OCI-LY3 (cell line): ENCODE results near the gene MRPL52.

Source experiments
- EZH2phosphoT487 ChIP-seq: fragments of 200-600 bp; shearing (Covaris generic); IDR thresholded peaks from 2 replicates; pipeline ENCODE4 v1.6.1; 2018; ENCODE audit warnings: antibody characterized with exemption, mixed run types, low read depth
- TF ChIP-seq, protein P1 (sequence below): fragments of 200-600, 300-600 bp; sonication (generic); IDR thresholded peaks from 2 replicates; pipeline ENCODE4 v1.5.1; 2014; ENCODE audit warnings: antibody characterized with exemption, low read length, low read depth

DNA sequence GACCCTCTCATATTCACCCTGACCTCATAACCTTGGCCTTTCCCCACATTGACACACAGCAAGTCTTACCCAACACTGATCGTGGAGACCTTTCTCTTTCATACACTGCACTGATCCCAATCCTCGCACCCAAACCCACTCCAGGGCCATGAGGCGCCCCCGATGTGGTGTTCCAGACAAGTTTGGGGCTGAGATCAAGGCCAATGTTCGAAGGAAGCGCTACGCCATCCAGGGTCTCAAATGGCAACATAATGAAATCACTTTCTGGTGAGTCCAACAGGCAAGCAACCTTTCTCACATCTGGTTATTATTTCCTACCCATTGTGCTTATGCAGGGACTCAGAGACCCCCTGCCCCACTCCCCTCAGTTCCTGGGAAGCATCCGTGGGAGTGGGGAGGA is 12.1 kb downstream of the MRPL52 start:
- TF ChIP-seq, protein P1, sequence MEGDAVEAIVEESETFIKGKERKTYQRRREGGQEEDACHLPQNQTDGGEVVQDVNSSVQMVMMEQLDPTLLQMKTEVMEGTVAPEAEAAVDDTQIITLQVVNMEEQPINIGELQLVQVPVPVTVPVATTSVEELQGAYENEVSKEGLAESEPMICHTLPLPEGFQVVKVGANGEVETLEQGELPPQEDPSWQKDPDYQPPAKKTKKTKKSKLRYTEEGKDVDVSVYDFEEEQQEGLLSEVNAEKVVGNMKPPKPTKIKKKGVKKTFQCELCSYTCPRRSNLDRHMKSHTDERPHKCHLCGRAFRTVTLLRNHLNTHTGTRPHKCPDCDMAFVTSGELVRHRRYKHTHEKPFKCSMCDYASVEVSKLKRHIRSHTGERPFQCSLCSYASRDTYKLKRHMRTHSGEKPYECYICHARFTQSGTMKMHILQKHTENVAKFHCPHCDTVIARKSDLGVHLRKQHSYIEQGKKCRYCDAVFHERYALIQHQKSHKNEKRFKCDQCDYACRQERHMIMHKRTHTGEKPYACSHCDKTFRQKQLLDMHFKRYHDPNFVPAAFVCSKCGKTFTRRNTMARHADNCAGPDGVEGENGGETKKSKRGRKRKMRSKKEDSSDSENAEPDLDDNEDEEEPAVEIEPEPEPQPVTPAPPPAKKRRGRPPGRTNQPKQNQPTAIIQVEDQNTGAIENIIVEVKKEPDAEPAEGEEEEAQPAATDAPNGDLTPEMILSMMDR, result no peak
- TF ChIP-seq EZH2phosphoT487, result no peak
